ENCODE measurements around the gene PLEKHG1. TPM values are rescaled to one million over a fixed set of nuclear protein-coding genes. Genes with fewer than 3 reads are reported as not detected.

The PLEKHG1 gene
- total and polyA plus RNA-seq, 2 of the 13 experiments (the other 11 are each of a cell fraction or from before 2014, with no cell fraction given): 0.03 to 0.04 TPM

DNA sequence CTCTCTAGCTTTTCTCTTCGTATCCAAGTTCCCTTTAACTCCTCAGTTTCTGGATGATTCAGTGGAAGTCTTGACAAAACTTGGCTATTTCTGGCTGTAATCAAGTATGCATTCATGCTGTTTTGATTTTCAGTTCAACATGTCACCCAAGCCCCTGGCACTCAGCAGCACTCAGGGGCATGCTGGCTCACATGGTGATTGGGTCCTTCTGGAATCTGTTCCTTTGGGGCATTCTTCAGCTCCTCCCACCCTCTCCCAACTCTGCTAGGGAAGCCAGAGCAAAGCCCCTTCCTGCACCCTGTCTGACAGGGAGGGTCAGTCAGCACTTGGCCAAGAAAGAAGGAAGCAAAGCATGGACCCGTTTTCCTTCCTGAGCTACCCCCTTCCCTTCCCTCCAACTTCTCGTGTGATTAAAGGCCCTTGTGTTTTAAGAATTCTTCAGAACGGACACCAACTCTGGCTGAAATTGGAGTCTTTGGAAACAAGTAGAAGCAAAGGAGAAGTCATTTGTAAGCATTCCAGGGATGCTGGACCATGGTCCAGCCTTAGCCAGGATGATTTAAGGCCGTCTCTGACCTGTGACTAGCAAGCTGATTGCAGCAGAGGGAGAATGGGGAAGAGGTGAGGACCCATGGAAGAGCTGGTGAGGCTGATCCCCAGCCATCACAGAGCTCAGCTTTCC is 7.1 kb downstream of the PLEKHG1 start (continued):
- TF ChIP-seq SIX4 (CRISPR knock-in tag; IDR thresholded peaks at IDR 0.05) (no peak), JDP2 (CRISPR knock-in tag; IDR thresholded peaks at IDR 0.05; ENCODE audit: borderline replicate concordance) (no peak), STAG1 (CRISPR knock-in tag; IDR thresholded peaks at IDR 0.05) (no peak), ZIK1 (CRISPR knock-in tag; IDR thresholded peaks at IDR 0.05; ENCODE audit: borderline replicate concordance, low read depth) (no peak), SOX13 (IDR thresholded peaks at IDR 0.05) (no peak), SOX13 (CRISPR knock-in tag; conservative IDR thresholded peaks at IDR 0.05 in 1 of 2, IDR thresholded peaks at IDR 0.05 in 1 of 2) (no peak)
- TF ChIP-seq, protein P1, sequence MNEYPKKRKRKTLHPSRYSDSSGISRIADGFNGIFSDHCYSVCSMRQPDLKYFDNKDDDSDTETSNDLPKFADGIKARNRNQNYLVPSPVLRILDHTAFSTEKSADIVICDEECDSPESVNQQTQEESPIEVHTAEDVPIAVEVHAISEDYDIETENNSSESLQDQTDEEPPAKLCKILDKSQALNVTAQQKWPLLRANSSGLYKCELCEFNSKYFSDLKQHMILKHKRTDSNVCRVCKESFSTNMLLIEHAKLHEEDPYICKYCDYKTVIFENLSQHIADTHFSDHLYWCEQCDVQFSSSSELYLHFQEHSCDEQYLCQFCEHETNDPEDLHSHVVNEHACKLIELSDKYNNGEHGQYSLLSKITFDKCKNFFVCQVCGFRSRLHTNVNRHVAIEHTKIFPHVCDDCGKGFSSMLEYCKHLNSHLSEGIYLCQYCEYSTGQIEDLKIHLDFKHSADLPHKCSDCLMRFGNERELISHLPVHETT (CRISPR knock-in tag; conservative IDR thresholded peaks at IDR 0.05): no peak
- TF ChIP-seq, protein P2, sequence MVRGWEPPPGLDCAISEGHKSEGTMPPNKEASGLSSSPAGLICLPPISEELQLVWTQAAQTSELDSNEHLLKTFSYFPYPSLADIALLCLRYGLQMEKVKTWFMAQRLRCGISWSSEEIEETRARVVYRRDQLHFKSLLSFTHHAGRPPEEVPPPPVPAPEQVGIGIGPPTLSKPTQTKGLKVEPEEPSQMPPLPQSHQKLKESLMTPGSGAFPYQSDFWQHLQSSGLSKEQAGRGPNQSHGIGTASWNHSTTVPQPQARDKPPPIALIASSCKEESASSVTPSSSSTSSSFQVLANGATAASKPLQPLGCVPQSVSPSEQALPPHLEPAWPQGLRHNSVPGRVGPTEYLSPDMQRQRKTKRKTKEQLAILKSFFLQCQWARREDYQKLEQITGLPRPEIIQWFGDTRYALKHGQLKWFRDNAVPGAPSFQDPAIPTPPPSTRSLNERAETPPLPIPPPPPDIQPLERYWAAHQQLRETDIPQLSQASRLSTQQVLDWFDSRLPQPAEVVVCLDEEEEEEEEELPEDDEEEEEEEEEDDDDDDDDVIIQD (CRISPR knock-in tag; IDR thresholded peaks at IDR 0.05; ENCODE audit: low read depth): no peak
- TF ChIP-seq, protein P3, sequence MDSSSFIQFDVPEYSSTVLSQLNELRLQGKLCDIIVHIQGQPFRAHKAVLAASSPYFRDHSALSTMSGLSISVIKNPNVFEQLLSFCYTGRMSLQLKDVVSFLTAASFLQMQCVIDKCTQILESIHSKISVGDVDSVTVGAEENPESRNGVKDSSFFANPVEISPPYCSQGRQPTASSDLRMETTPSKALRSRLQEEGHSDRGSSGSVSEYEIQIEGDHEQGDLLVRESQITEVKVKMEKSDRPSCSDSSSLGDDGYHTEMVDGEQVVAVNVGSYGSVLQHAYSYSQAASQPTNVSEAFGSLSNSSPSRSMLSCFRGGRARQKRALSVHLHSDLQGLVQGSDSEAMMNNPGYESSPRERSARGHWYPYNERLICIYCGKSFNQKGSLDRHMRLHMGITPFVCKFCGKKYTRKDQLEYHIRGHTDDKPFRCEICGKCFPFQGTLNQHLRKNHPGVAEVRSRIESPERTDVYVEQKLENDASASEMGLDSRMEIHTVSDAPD (CRISPR knock-in tag; IDR thresholded peaks at IDR 0.05): no peak

All from HepG2 (cell line).